Gastrocnemius medialis (tissue), 4 donors: ENCODE measurements around the gene DAAM1.

Source experiments
- CTCF ChIP-seq, 5 experiments: fragments of 450-650 bp in 3 of 5; fragments of 200-600 bp in 2 of 5; sonication (generic) in 2 of 5; IDR thresholded peaks in 4 of 5; conservative IDR thresholded peaks in 1 of 5; 1 replicate in 4 of 5; 2 replicates in 1 of 5; pipeline ENCODE4 v1.5.1; 2016 to 2019; ENCODE audit warnings: antibody characterized with exemption in 5 of 5, mild to moderate bottlenecking in 3 of 5, moderate library complexity in 3 of 5
- POLR2A ChIP-seq, 2 donors: fragments of 450-650 bp; IDR thresholded peaks; one replicate each; pipeline ENCODE4 v1.6.1; 2017; ENCODE audit warnings: antibody characterized with exemption in 2 of 2, mild to moderate bottlenecking in 2 of 2, moderate library complexity in 2 of 2

GRCh38 chr14:59301354-59301753 is 112.9 kb downstream of the DAAM1 start:
- TF ChIP-seq POLR2A (IDR thresholded peaks at IDR 0.05) (no peak), CTCF (IDR thresholded peaks at IDR 0.05 in 4 of 5, conservative IDR thresholded peaks at IDR 0.05 in 1 of 5) (no peak)
